ENCODE data around the gene SFT2D3. TPM values are rescaled to one million over a fixed set of nuclear protein-coding genes. Genes with fewer than 3 reads are reported as not detected.
A peak's percentile ranks its signal among the peaks of the same experiment; 100 is the strongest.

The SFT2D3 gene
- total and polyA plus RNA-seq, 2 of the 13 experiments (the other 11 are each of a cell fraction or from before 2014, with no cell fraction given): 8.3 to 9.4 TPM

GRCh38 chr2:127701193-127701650 is at the start of gene SFT2D3 (continued):
- TF ChIP-seq RERE (CRISPR knock-in tag; IDR thresholded peaks at IDR 0.05; ENCODE audit: low read depth): peak; percentile 51; the same call in 1 of the 2 replicates
- TF ChIP-seq, protein P1, sequence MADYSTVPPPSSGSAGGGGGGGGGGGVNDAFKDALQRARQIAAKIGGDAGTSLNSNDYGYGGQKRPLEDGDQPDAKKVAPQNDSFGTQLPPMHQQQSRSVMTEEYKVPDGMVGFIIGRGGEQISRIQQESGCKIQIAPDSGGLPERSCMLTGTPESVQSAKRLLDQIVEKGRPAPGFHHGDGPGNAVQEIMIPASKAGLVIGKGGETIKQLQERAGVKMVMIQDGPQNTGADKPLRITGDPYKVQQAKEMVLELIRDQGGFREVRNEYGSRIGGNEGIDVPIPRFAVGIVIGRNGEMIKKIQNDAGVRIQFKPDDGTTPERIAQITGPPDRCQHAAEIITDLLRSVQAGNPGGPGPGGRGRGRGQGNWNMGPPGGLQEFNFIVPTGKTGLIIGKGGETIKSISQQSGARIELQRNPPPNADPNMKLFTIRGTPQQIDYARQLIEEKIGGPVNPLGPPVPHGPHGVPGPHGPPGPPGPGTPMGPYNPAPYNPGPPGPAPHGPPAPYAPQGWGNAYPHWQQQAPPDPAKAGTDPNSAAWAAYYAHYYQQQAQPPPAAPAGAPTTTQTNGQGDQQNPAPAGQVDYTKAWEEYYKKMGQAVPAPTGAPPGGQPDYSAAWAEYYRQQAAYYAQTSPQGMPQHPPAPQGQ (CRISPR knock-in tag; IDR thresholded peaks at IDR 0.05; ENCODE audit: borderline replicate concordance): 0 out of 2 replicates have a peak, but pooled peaks have one; percentile 43
- no peak for TF ChIP-seq NFE2L1 (CRISPR knock-in tag; IDR thresholded peaks at IDR 0.05; ENCODE audit: borderline replicate concordance)
- peak; percentile 25; the same call in 1 of the 2 replicates for TF ChIP-seq ZNF550 (CRISPR knock-in tag; IDR thresholded peaks at IDR 0.05; ENCODE audit: borderline replicate concordance)
- TF ChIP-seq MAFG (CRISPR knock-in tag; IDR thresholded peaks at IDR 0.05): no peak
- TF ChIP-seq E2F5 (CRISPR knock-in tag; conservative IDR thresholded peaks at IDR 0.05): no peak
- TF ChIP-seq, protein P2, sequence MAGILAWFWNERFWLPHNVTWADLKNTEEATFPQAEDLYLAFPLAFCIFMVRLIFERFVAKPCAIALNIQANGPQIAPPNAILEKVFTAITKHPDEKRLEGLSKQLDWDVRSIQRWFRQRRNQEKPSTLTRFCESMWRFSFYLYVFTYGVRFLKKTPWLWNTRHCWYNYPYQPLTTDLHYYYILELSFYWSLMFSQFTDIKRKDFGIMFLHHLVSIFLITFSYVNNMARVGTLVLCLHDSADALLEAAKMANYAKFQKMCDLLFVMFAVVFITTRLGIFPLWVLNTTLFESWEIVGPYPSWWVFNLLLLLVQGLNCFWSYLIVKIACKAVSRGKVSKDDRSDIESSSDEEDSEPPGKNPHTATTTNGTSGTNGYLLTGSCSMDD (CRISPR knock-in tag; IDR thresholded peaks at IDR 0.05): no peak
- TF ChIP-seq PHB2 (IDR thresholded peaks at IDR 0.05; ENCODE audit: partially characterized antibody): no peak
- TF ChIP-seq MLLT10 (CRISPR knock-in tag; IDR thresholded peaks at IDR 0.05): no peak
- TF ChIP-seq, protein P3, sequence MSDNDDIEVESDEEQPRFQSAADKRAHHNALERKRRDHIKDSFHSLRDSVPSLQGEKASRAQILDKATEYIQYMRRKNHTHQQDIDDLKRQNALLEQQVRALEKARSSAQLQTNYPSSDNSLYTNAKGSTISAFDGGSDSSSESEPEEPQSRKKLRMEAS (IDR thresholded peaks at IDR 0.05): no peak; the same call in 1 of the 2 replicates
- TF ChIP-seq SIX1 (CRISPR knock-in tag; IDR thresholded peaks at IDR 0.05; ENCODE audit: borderline replicate concordance): no peak
- no peak for TF ChIP-seq ZNF569 (CRISPR knock-in tag; IDR thresholded peaks at IDR 0.05; ENCODE audit: borderline replicate concordance)
- TF ChIP-seq MAFK (conservative IDR thresholded peaks at IDR 0.05 in 1 of 2, IDR thresholded peaks at IDR 0.05 in 1 of 2; ENCODE audit: low read length in 2 of 2): no peak; a peak in 1 of 4 replicates
- peak; percentile 64 for TF ChIP-seq ZNF609 (CRISPR knock-in tag; IDR thresholded peaks at IDR 0.05; ENCODE audit: borderline replicate concordance)

All from HepG2 (cell line).